Uterus (tissue), 4 donors: Measurements from ENCODE around the gene CAPRIN2. TPM values are rescaled to one million over a fixed set of nuclear protein-coding genes. Genes with fewer than 3 reads are reported as not detected.

Source experiments
- DNase-seq, 2 donors: peaks; one replicate each; pipeline ENCODE4 v3.0.0-alpha.2; 2019 to 2020
- H3K27ac ChIP-seq, 2 donors: fragments of 200-600 bp; sonication (generic); 1 replicate in 1 of 2; 2 replicates in 1 of 2; pipeline ENCODE4 v1.5.1; 2016 to 2018
- H3K27me3 ChIP-seq, 2 donors: fragments of 200-600 bp; sonication (generic); one replicate each; pipeline ENCODE4 v1.5.1; 2018 to 2019; ENCODE audit warnings: control low read depth in 1 of 2
- H3K36me3 ChIP-seq, 2 donors: fragments of 200-600 bp; sonication (generic); one replicate each; pipeline ENCODE4 v1.5.1; 2019; ENCODE audit warnings: control low read depth in 1 of 2
- H3K4me1 ChIP-seq, 2 donors: fragments of 200-600 bp; sonication (generic); one replicate each; pipeline ENCODE4 v1.5.1; 2018 to 2019; ENCODE audit warnings: control low read depth in 1 of 2
- H3K4me3 ChIP-seq, 2 donors: fragments of 200-600 bp; sonication (generic); 1 replicate in 1 of 2; 2 replicates in 1 of 2; pipeline ENCODE4 v1.5.1; 2018 to 2019; ENCODE audit warnings: mild to moderate bottlenecking in 1 of 2
- H3K9me3 ChIP-seq, 2 donors: fragments of 200-600 bp; sonication (generic); one replicate each; pipeline ENCODE4 v1.5.1; 2019; ENCODE audit warnings: control low read depth in 1 of 2
- CTCF ChIP-seq, 4 experiments: fragments of 200-600 bp in 2 of 4; fragments of 450-650 bp in 2 of 4; sonication (generic) in 2 of 4; IDR thresholded peaks; one replicate each; pipeline ENCODE4 v1.5.1; 2016 to 2019; ENCODE audit warnings: antibody characterized with exemption in 4 of 4, mild to moderate bottlenecking in 2 of 4, moderate library complexity in 1 of 4
- POLR2A ChIP-seq, 2 donors: fragments of 450-650 bp; IDR thresholded peaks; one replicate each; pipeline ENCODE4 v1.6.1; 2016; ENCODE audit warnings: antibody characterized with exemption in 2 of 2, mild to moderate bottlenecking in 1 of 2, moderate library complexity in 1 of 2
- intact Hi-C: fragments of 100-400 bp; cut with DNase I; formaldehyde crosslinking; loops from one replicate; pipeline ENCODE4 v1.15.1; 2023; ENCODE audit warnings: low total_unique reads
- total RNA-seq, 4 donors: library from RNA; depleted of rRNA in 3 of 4; stranded (reverse); fragments of >200 nt in 3 of 4; gene quantifications; one replicate each; pipeline versions ENCODE4 v1.1.0 to v1.2.4, GENCODE V29; 2014 to 2023
- donor health status: DM: yes; HTN: yes; CAD: no.

The CAPRIN2 gene
- total RNA-seq, 4 donors from 2014 or later = 8.2 to 47.6 (median 35.8) TPM

GRCh38 chr12:30719060-30719459, 35.7 kb downstream of the CAPRIN2 start:
- H3K36me3 ChIP-seq = no peaks in the 10 kb centered on the region
- H3K4me3 ChIP-seq = no peak overlapping the region
- H3K27me3 ChIP-seq = no peaks in the 10 kb centered on the region
- intact Hi-C loops = no loop called here
- no peaks in the 10 kb centered on the region for H3K4me1 ChIP-seq
- H3K9me3 ChIP-seq = no peaks in the 10 kb centered on the region
- TF ChIP-seq POLR2A (IDR thresholded peaks at IDR 0.05) = no peak
- TF ChIP-seq CTCF (IDR thresholded peaks at IDR 0.05) = no peak
- no peak for DNase-seq
- no peak overlapping the region for H3K27ac ChIP-seq

- no peak for DNase-seq
- intact Hi-C loops = no loop called here
- no peak for TF ChIP-seq CTCF (IDR thresholded peaks at IDR 0.05)
- no peak for TF ChIP-seq POLR2A (IDR thresholded peaks at IDR 0.05)
- Histone ChIP-seq H3K27me3 (no peaks in the 10 kb centered on the region), H3K36me3 (no peaks in the 10 kb centered on the region), H3K4me3 (no peak overlapping the region), H3K4me1 (no peaks in the 10 kb centered on the region), H3K9me3 (no peaks in the 10 kb centered on the region), H3K27ac (no peak overlapping the region)
Measured at GRCh38 chr12:30707613-30708342, 47.0 kb downstream of the CAPRIN2 start.

- intact Hi-C loops = no loop called here
- Histone ChIP-seq H3K36me3 (no peaks in the 10 kb centered on the region), H3K4me1 (no peaks in the 10 kb centered on the region), H3K9me3 (no peaks in the 10 kb centered on the region), H3K27ac (no peak overlapping the region), H3K4me3 (no peak overlapping the region), H3K27me3 (no peaks in the 10 kb centered on the region)
- TF ChIP-seq POLR2A (IDR thresholded peaks at IDR 0.05) (no peak), CTCF (IDR thresholded peaks at IDR 0.05) (no peak)
- no peak for DNase-seq
Measured at GRCh38 chr12:30706476-30706875, 48.3 kb downstream of the CAPRIN2 start.

GRCh38 chr12:30701056-30701455, 53.7 kb downstream of the CAPRIN2 start:
- H3K9me3 ChIP-seq = no peaks in the 10 kb centered on the region
- intact Hi-C loops = no loop called here
- TF ChIP-seq CTCF (IDR thresholded peaks at IDR 0.05) (no peak), POLR2A (IDR thresholded peaks at IDR 0.05) (no peak)
- H3K36me3 ChIP-seq = no peaks in the 10 kb centered on the region
- DNase-seq = no peak
- no peaks in the 10 kb centered on the region for H3K27me3 ChIP-seq
- no peaks in the 10 kb centered on the region for H3K4me1 ChIP-seq
- H3K27ac ChIP-seq = no peak overlapping the region
- H3K4me3 ChIP-seq = no peak overlapping the region

GRCh38 chr12:30700216-30700900, 54.4 kb downstream of the CAPRIN2 start:
- TF ChIP-seq CTCF (IDR thresholded peaks at IDR 0.05) = no peak
- no peak for TF ChIP-seq POLR2A (IDR thresholded peaks at IDR 0.05)

More at GRCh38 chr12:30700216-30700900, 54.4 kb downstream of the CAPRIN2 start:
- Histone ChIP-seq H3K4me1 (no peaks in the 10 kb centered on the region), H3K9me3 (no peaks in the 10 kb centered on the region), H3K27me3 (no peaks in the 10 kb centered on the region), H3K4me3 (no peak overlapping the region), H3K27ac (no peak overlapping the region), H3K36me3 (no peaks in the 10 kb centered on the region)
- DNase-seq = no peak
- intact Hi-C loops = no loop called here
